Measurements from ENCODE around the gene SEC22C.
"Not testable (repeated sequence)": the region's sequence is repeated elsewhere in the genome, so short reads cannot be mapped to it uniquely, and the experiment has no call there.

Gene SEC22C

GRCh38 chr3:42581709-42582473 is at the start of gene SEC22C:
Gene SEC22C, minus strand, starts transcription at chr3:42581967. Its CDS starts 12,921 bp downstream, at chr3:42569046.
- DNase-seq: peak; percentile 78

- no peak for DNase-seq
These were observed 31.7 kb upstream of the SEC22C start for GRCh38 chr3:42613462-42613861.

GRCh38 chr3:42612928-42613327 is 31.2 kb upstream of the SEC22C start:
- no peak for DNase-seq

- no peak for DNase-seq
These were observed 30.4 kb upstream of the SEC22C start for GRCh38 chr3:42612217-42612616.

GRCh38 chr3:42610976-42611375 is 29.2 kb upstream of the SEC22C start:
- no peak for DNase-seq

GRCh38 chr3:42608581-42608980 is 26.8 kb upstream of the SEC22C start:
- no peak for DNase-seq

GRCh38 chr3:42605546-42606173 is 23.9 kb upstream of the SEC22C start:
- DNase-seq: no peak

- DNase-seq: no peak
These were observed 21.2 kb upstream of the SEC22C start for GRCh38 chr3:42602961-42603360.

- peak; percentile 13 for DNase-seq
These were observed 20.3 kb upstream of the SEC22C start for GRCh38 chr3:42601896-42602581.

GRCh38 chr3:42600958-42601675 is 19.4 kb upstream of the SEC22C start:
- DNase-seq: peak; percentile 42

- DNase-seq: peak; percentile 98
These were observed 18.6 kb upstream of the SEC22C start, which contains the start of gene NKTR for GRCh38 chr3:42600111-42600957. Gene NKTR, plus strand, starts transcription at chr3:42600686. Its CDS starts 321 bp downstream, at chr3:42601007.

GRCh38 chr3:42597098-42597497 is 15.3 kb upstream of the SEC22C start:
- DNase-seq: not testable (repeated sequence)

GRCh38 chr3:42595682-42596081 is 13.9 kb upstream of the SEC22C start:
- DNase-seq: no peak

- no peak for DNase-seq
These were observed 11.9 kb upstream of the SEC22C start for GRCh38 chr3:42593635-42594034.

GRCh38 chr3:42591811-42592210 is 10.0 kb upstream of the SEC22C start:
- DNase-seq: no peak

GRCh38 chr3:42590989-42591756 is 9.4 kb upstream of the SEC22C start:
- no peak for DNase-seq

GRCh38 chr3:42589382-42590109 is 7.8 kb upstream of the SEC22C start:
- DNase-seq: no peak

- DNase-seq: no peak
These were observed 6.9 kb upstream of the SEC22C start for GRCh38 chr3:42588625-42589024.

GRCh38 chr3:42582474-42583070 is 805 bp upstream of the SEC22C start:
- no peak for DNase-seq

- no peak for DNase-seq
These were observed 413 bp downstream of the SEC22C start for GRCh38 chr3:42581400-42581708.
